Stomach (tissue), 4 donors: ENCODE data around the gene COG8.

Experiments used
- EP300 ChIP-seq: sonication (generic); formaldehyde crosslinking; IDR thresholded peaks from one replicate; pipeline ENCODE4 v1.6.1; 2017; ENCODE audit warnings: antibody characterized with exemption
- POLR2A ChIP-seq, 4 donors: fragments of 450-650 bp; IDR thresholded peaks; one replicate each; pipeline ENCODE4 v1.6.1; 2016; ENCODE audit warnings: antibody characterized with exemption in 4 of 4, control low read depth in 2 of 4, mild to moderate bottlenecking in 1 of 4, moderate library complexity in 1 of 4
- POLR2AphosphoS5 ChIP-seq, 3 donors: sonication (generic); formaldehyde crosslinking; IDR thresholded peaks; one replicate each; pipeline ENCODE4 v1.6.1; 2016; ENCODE audit warnings: antibody characterized with exemption in 3 of 3
- TF ChIP-seq, protein P1 (sequence below), 7 experiments: fragments of 450-650 bp in 4 of 7; fragments of 200-600 bp in 3 of 7; sonication (generic) in 3 of 7; IDR thresholded peaks; one replicate each; pipeline ENCODE4 v1.5.1; 2016 to 2019; ENCODE audit warnings: antibody characterized with exemption in 7 of 7, control low read depth in 2 of 7, mild to moderate bottlenecking in 1 of 7

DNA sequence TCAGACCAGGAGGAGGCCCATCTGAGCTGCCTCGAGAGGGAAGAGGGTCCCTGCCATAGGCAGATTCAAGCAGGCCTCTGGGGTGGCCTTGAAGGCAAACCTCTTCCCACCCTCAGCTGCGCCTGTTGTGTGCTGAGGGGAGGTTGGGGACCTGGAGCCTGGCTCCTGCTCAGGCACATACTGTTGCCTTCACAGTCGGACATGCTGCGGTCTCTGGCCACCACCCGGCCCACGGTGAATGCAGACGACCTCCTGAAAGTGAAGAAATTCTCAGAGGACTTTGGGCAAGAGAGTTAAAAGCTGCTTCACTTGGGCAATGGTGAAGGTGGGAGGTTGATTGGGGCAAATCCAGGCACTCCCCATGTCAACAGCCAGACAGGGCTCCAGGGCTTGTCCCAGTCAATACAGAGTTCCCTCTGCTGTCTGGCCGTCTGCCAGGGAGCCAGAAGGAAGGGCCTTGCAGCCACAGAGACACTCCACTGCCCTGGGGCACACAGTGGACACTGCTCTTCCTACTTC, 15.3 kb downstream of the COG8 start:
- TF ChIP-seq, protein P1, sequence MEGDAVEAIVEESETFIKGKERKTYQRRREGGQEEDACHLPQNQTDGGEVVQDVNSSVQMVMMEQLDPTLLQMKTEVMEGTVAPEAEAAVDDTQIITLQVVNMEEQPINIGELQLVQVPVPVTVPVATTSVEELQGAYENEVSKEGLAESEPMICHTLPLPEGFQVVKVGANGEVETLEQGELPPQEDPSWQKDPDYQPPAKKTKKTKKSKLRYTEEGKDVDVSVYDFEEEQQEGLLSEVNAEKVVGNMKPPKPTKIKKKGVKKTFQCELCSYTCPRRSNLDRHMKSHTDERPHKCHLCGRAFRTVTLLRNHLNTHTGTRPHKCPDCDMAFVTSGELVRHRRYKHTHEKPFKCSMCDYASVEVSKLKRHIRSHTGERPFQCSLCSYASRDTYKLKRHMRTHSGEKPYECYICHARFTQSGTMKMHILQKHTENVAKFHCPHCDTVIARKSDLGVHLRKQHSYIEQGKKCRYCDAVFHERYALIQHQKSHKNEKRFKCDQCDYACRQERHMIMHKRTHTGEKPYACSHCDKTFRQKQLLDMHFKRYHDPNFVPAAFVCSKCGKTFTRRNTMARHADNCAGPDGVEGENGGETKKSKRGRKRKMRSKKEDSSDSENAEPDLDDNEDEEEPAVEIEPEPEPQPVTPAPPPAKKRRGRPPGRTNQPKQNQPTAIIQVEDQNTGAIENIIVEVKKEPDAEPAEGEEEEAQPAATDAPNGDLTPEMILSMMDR (IDR thresholded peaks at IDR 0.05) = no peak
- TF ChIP-seq POLR2AphosphoS5 (IDR thresholded peaks at IDR 0.05) = no peak
- TF ChIP-seq POLR2A (IDR thresholded peaks at IDR 0.05) = no peak
- TF ChIP-seq EP300 = no peak
